OCI-M2 (cell line): ENCODE measurements around the gene MVP.
"Not testable (repeated sequence)": the region's sequence is repeated elsewhere in the genome, so short reads cannot be mapped to it uniquely, and the experiment has no call there.

Experiments
- DNase-seq: peaks from one replicate; lab custom pipeline; 2025; ENCODE audit not compliant: unreplicated experiment; lab: John Stamatoyannopoulos, UW

The MVP gene

GRCh38 chr16:29815032-29815721, 5.1 kb upstream of the MVP start:
- no peak for DNase-seq

- peak; percentile 77 for DNase-seq
Observed at GRCh38 chr16:29815793-29816693, 4.2 kb upstream of the MVP start, which contains the start of gene PAGR1. Gene PAGR1 (plus strand): TSS chr16:29816152. CDS start chr16:29816526, 374 bp downstream.

- no peak for DNase-seq
Observed at GRCh38 chr16:29816694-29817441, 3.4 kb upstream of the MVP start.

- no peak for DNase-seq
Observed at GRCh38 chr16:29818082-29818481, 2.2 kb upstream of the MVP start.

GRCh38 chr16:29819506-29819905, 756 bp upstream of the MVP start:
- no peak for DNase-seq

GRCh38 chr16:29820730-29821642, 724 bp downstream of the MVP start:
- no peak for DNase-seq

GRCh38 chr16:29821643-29822115, 1.4 kb downstream of the MVP start:
- no peak for DNase-seq

GRCh38 chr16:29824589-29825144, 4.4 kb downstream of the MVP start:
- DNase-seq, result no peak

- DNase-seq, result no peak
Observed at GRCh38 chr16:29825145-29826044, 5.1 kb downstream of the MVP start.

GRCh38 chr16:29826342-29826695, 6.1 kb downstream of the MVP start:
- DNase-seq, result no peak

GRCh38 chr16:29830774-29831173, 10.5 kb downstream of the MVP start:
- no peak for DNase-seq

- no peak for DNase-seq
Observed at GRCh38 chr16:29831490-29831889, 11.2 kb downstream of the MVP start.

GRCh38 chr16:29833219-29833618, 13.0 kb downstream of the MVP start:
- not testable (repeated sequence) for DNase-seq

GRCh38 chr16:29834079-29834478, 13.8 kb downstream of the MVP start:
- DNase-seq, result no peak

GRCh38 chr16:29835926-29836325, 15.7 kb downstream of the MVP start:
- DNase-seq, result no peak

- DNase-seq, result no peak
Observed at GRCh38 chr16:29836623-29837022, 16.4 kb downstream of the MVP start.

- no peak for DNase-seq
Observed at GRCh38 chr16:29837841-29838240, 17.6 kb downstream of the MVP start.

GRCh38 chr16:29839822-29840221, 19.6 kb downstream of the MVP start:
- no peak for DNase-seq

- no peak for DNase-seq
Observed at GRCh38 chr16:29840240-29840639, 20.0 kb downstream of the MVP start.
